HG02852 (cell line): ENCODE results near the gene APPL2.
"Not testable (repeated sequence)": the region's sequence is repeated elsewhere in the genome, so short reads cannot be mapped to it uniquely, and the experiment has no call there.

Experiments used
- ATAC-seq: cut with Tn5 transposase; IDR thresholded peaks from one replicate; pipeline ENCODE4 v1.9.1; 2021; ENCODE audit warnings: mild to moderate bottlenecking, moderate library complexity; ENCODE audit not compliant: unreplicated experiment

Gene APPL2

GRCh38 chr12:105256921-105257320, 20.9 kb upstream of the APPL2 start:
- ATAC-seq: no peak

GRCh38 chr12:105256431-105256830, 20.5 kb upstream of the APPL2 start:
- not testable (repeated sequence) for ATAC-seq

- ATAC-seq: no peak
Measured at GRCh38 chr12:105256011-105256410, 20.0 kb upstream of the APPL2 start.

- no peak for ATAC-seq
Measured at GRCh38 chr12:105253866-105254513, 18.0 kb upstream of the APPL2 start.

- ATAC-seq: no peak
Measured at GRCh38 chr12:105252901-105253300, 16.9 kb upstream of the APPL2 start.

- not testable (repeated sequence) for ATAC-seq
Measured at GRCh38 chr12:105245776-105246427, 9.9 kb upstream of the APPL2 start.

- no peak for ATAC-seq
Measured at GRCh38 chr12:105245291-105245690, 9.3 kb upstream of the APPL2 start.

GRCh38 chr12:105240228-105240627, 4.3 kb upstream of the APPL2 start:
- ATAC-seq: no peak

- ATAC-seq: no peak
Measured at GRCh38 chr12:105239304-105239703, 3.3 kb upstream of the APPL2 start.

- no peak for ATAC-seq
Measured at GRCh38 chr12:105237666-105238065, 1.7 kb upstream of the APPL2 start.

GRCh38 chr12:105235281-105235731, 668 bp downstream of the APPL2 start:
- peak; percentile 13 for ATAC-seq

GRCh38 chr12:105234197-105234596, 1.8 kb downstream of the APPL2 start:
- ATAC-seq: no peak

GRCh38 chr12:105233041-105233905, 2.7 kb downstream of the APPL2 start:
- no peak for ATAC-seq

GRCh38 chr12:105231396-105231795, 4.6 kb downstream of the APPL2 start:
- no peak for ATAC-seq

- ATAC-seq: no peak
Measured at GRCh38 chr12:105229371-105229770, 6.6 kb downstream of the APPL2 start.

- no peak for ATAC-seq
Measured at GRCh38 chr12:105228966-105229365, 7.0 kb downstream of the APPL2 start.

- ATAC-seq: no peak
Measured at GRCh38 chr12:105228494-105228893, 7.5 kb downstream of the APPL2 start.

- no peak for ATAC-seq
Measured at GRCh38 chr12:105227879-105228278, 8.1 kb downstream of the APPL2 start.

- no peak for ATAC-seq
Measured at GRCh38 chr12:105226219-105226618, 9.8 kb downstream of the APPL2 start.

GRCh38 chr12:105225505-105226015, 10.4 kb downstream of the APPL2 start:
- ATAC-seq: no peak

- ATAC-seq: no peak
Measured at GRCh38 chr12:105224399-105224798, 11.6 kb downstream of the APPL2 start.
